Coronary artery (tissue), 2 donors: Measurements from ENCODE around the gene SYNE3.

Experiments used
- DNase-seq: peaks from one replicate; pipeline ENCODE4 v3.0.0-alpha.2; 2017; ENCODE audit warnings: low spot score
- H3K27ac ChIP-seq, 2 donors: fragments of 200-600 bp; sonication (generic); one replicate each; pipeline ENCODE4 v1.5.1; 2016 to 2019
- H3K4me3 ChIP-seq: fragments of 200-600 bp; sonication (generic); 2 replicates; pipeline ENCODE4 v1.5.1; 2016; ENCODE audit warnings: mild to moderate bottlenecking, moderate library complexity
- CTCF ChIP-seq: fragments of 200-600 bp; sonication (generic); IDR thresholded peaks from one replicate; pipeline ENCODE4 v1.5.1; 2019; ENCODE audit warnings: antibody characterized with exemption

The SYNE3 gene

GRCh38 chr14:95557291-95557690 is 40.8 kb upstream of the SYNE3 start:
- H3K27ac ChIP-seq: no peak overlapping the region
- no peak for TF ChIP-seq CTCF
- no peak overlapping the region for H3K4me3 ChIP-seq
- no peak for DNase-seq

- Histone ChIP-seq H3K27ac (no peak overlapping the region), H3K4me3 (no peak overlapping the region)
- TF ChIP-seq CTCF: no peak
- no peak for DNase-seq
Observed at GRCh38 chr14:95555053-95555452, 38.6 kb upstream of the SYNE3 start.

GRCh38 chr14:95553141-95553540 is 36.7 kb upstream of the SYNE3 start:
- DNase-seq: no peak
- no peak for TF ChIP-seq CTCF
- no peak overlapping the region for H3K4me3 ChIP-seq
- no peak overlapping the region for H3K27ac ChIP-seq

- H3K4me3 ChIP-seq: no peak overlapping the region
- no peak overlapping the region for H3K27ac ChIP-seq
- TF ChIP-seq CTCF: no peak
- no peak for DNase-seq
Observed at GRCh38 chr14:95551435-95551834, 35.0 kb upstream of the SYNE3 start.

GRCh38 chr14:95549656-95550585 is 33.5 kb upstream of the SYNE3 start:
- Histone ChIP-seq H3K27ac (no peak overlapping the region), H3K4me3 (no peak overlapping the region)
- no peak for TF ChIP-seq CTCF
- no peak for DNase-seq

- H3K27ac ChIP-seq: no peak overlapping the region
Observed at GRCh38 chr14:95548328-95548929, 32.0 kb upstream of the SYNE3 start.

More at GRCh38 chr14:95548328-95548929, 32.0 kb upstream of the SYNE3 start:
- no peak for DNase-seq
- no peak overlapping the region for H3K4me3 ChIP-seq
- TF ChIP-seq CTCF: no peak
